GM19397 (cell line): ENCODE data around the gene TNFRSF1B.

Experiments
- ATAC-seq: cut with Tn5 transposase; IDR thresholded peaks from one replicate; pipeline ENCODE4 v1.9.1; 2021; ENCODE audit warnings: mild to moderate bottlenecking, moderate library complexity; ENCODE audit not compliant: unreplicated experiment

TNFRSF1B gene

DNA sequence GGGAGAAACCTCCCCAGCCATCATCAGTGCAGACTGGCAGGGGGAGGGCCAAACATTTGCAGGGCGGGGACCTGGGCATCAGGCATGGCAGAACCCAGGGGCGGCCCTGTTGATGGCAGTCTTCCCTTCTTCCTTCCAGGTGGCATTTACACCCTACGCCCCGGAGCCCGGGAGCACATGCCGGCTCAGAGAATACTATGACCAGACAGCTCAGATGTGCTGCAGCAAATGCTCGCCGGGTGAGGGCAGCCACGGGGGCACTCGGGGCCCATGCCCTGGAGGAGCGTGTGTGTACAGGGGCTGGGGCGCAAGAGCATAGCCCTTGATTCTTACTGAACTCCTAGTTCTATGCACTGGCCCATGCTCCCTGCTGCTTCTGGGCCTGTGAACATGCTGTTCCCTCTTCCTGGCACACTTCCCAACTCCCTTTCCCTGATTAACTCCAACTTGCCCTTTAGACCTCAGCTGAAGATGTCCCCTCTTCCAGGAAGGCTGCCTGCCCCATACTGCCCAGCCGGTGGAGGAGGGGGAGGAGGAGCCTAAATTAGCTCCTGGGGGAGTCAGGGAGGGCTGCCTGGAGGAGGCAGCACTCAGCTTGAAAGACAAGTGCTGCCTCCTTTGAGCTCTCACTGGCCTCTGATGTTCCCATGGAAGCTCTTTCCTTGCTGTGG is 22.0 kb downstream of the TNFRSF1B start:
- no peak for ATAC-seq

DNA sequence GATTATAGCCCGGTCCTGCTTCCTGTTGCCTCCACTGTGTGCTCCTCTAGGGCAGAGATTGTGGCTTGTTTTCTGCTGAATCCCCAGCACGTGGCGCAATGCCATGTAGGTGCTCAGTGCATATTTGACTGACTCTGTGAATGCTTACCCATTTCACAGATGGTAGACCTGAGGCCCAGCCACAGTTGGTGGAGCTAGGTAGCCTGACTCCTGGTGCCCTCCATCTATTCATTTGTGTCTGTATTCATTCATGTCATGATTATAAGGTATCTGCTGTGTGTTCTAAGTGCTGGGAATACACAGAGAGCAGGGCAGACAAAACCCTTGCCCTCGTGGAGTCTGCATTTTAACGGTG is 22.5 kb downstream of the TNFRSF1B start:
- ATAC-seq, result no peak

DNA sequence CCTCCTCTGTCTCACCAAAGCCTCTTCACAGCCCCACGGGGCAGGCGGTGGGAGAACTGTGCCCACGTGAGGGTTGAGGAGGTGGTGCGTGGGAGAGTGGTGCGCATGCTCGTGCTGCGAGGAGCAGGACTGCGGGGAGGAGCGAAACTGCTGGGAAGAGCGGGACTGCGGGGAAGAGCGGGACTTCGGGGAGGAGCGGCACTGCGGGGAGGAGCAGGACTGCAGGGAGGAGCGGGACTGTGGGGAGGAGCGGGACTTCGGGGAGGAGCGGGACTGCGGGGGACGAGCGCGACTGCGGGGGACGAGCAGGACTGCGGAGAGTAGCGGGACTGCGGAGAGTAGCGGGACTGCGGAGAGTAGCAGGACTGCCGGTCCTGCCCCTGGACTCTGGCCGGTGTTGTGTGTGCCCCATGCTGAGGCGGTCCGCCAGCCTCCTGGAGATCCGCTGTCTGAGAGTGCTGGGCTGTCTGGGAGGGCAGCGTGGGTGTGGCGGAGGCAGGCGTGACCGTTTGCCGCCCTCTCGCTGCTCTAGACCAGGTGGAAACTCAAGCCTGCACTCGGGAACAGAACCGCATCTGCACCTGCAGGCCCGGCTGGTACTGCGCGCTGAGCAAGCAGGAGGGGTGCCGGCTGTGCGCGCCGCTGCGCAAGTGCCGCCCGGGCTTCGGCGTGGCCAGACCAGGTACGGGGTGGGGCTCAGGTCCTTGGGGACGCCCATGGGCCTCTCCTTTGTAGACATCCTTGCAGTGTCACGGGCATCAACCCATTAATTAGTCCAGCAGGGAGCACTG is 24.6 kb downstream of the TNFRSF1B start:
- ATAC-seq, result no peak

DNA sequence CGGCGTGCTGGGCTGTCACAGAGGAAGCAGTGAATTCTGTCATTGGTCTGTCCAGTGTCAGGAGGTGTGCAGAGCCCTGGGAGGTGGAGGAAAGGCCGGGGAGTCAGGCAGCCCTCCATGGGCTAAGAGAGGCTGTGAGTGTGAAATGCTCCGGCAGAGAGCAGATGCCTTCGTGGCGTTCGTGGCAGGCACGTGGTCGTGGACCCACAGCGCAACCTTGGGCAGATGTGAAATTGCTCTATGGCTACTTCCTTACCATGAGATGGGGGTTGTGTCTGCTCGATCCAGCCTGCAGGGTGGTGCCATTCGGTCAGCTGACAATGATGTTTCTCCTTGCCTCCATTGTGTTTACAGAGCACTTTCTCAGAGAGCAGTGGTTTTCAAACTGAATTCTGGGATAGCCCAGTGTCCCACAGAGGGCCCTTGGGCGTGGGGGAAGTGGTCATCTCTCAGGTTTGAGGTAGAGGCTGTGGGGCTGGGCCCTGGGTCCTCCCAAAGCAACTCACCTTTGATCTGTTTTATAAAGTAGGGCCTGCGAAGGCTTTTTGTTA is 27.9 kb downstream of the TNFRSF1B start:
- ATAC-seq, result no peak

DNA sequence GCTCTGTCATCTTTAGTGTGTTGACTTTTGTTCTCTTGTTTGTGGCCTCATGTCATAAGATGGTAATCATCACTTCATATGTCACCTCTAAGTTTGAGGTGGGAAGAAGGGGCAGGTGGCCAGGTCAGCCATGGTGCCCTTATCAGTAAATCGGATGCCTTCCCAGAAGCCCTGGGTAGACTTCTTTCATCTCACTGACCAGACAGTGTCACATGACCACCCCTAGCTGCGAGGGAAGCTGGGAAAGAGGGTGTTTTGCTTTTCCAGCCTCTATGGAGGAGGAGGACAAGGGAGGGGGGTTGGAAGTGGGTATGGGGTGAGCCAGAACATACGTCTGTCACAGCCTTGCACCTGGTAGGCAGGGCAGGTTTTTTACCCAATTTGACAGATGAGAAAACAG is 28.6 kb downstream of the TNFRSF1B start:
- ATAC-seq, result no peak

DNA sequence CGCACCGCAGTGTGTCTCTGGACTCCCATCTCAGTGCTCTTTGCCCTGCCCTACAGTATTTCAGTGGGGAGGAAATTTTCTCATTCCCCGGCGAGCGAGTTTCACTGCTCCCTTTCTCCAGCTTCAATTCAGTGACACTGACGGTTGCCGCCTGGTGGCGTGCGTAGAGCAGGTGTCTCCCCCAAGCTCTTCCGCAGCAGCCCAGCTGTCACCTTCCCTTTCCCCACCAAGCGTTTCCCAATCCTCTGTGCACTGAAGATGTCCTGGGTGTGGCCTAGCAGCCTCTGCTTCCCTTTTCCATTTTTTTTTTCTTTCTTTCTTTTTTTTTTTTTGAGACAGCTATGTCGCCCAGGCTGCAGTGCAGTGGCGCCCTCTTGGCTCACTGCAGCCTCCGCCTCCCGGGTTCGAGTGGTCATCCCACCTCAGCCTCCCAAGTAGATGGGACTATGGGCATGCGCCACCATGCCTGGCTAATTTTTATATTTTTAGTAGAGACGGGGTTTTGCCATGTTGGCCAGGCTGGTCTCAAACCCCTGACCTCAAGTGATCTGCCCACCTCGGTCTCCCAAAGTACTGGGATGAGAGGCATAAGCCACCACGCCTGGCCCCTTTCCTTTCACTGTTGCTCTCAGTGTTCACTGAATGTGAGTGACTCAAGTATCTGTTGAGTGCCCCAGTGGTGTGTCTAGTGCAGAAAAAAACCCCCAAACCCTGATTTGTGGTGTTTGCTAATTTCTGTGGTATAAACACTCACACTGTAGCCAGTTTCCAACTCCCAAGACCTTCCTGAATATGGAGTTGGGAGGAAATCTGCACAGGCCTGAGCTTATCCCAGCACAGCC is 30.1 kb downstream of the TNFRSF1B start:
- no peak for ATAC-seq

DNA sequence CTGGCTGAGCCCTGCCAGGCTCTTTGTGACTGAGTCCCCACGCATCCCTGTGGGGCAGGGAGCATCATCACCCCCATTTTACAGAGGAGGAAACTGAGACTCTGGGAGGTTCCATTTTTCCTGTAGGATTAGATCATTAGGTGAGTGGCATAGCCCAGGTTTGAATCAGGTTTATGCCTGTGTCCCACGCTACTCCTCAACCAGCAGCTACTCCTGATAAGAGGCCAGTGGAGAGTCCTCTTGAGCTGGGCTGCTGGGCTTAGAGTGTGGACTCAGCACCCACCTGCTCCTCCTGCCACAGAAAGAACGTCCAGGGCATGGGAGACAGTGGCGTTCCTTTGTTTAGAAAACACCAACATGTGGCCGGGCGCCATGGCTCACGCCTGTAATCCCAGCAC is 30.7 kb downstream of the TNFRSF1B start:
- no peak for ATAC-seq

DNA sequence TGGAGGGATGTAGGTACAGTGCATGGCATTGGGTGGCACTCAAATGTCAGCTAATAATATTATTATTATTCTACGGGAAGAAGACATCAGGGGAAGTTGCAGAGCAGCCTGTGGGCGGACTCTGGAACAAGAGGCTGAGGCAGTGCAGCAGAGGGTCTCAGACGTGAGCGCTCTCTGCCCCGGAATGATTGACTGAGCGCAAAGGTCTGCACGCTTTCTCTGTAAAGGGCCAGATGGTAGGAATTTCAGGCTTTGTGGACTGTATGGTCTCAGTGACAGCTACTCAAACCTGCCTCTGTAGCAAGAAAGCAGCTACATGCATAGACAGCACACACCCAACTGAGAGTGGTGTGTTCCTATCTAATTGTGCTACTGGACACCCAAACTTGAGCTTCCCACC is 33.4 kb downstream of the TNFRSF1B start:
- no peak for ATAC-seq

DNA sequence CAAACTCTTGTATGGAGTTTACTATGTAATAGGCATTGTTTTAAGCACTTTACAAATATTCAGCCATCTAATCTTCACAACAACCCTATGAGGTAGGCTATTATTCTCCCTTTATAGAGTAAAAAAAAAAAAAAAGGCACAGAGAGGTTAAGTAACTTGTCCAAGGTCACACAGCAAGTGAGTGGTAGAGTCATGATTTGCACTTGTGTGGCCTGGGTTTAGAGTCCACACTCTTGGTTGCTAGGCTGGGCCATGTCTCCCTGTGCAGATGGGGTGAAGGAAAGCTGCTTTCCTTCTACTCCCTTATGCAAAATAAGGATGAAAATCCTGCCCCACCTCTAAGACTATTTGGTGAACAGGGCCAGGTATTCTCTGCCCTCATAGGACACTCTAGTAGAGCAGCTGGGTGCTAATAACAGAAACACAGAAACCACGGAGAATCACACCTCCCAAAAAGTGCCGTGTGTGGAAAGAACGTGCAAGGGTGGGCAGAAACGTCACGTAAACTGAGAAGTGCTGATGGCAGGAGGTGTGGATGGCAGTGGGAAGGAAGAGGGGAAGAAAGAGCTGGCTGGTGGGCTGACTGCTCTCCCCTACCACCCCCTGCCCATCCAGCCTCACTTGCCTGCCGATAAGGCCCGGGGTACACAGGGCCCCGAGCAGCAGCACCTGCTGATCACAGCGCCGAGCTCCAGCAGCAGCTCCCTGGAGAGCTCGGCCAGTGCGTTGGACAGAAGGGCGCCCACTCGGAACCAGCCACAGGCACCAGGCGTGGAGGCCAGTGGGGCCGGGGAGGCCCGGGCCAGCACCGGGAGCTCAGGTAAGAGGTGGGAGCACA is 34.8 kb downstream of the TNFRSF1B start:
- ATAC-seq, result no peak

DNA sequence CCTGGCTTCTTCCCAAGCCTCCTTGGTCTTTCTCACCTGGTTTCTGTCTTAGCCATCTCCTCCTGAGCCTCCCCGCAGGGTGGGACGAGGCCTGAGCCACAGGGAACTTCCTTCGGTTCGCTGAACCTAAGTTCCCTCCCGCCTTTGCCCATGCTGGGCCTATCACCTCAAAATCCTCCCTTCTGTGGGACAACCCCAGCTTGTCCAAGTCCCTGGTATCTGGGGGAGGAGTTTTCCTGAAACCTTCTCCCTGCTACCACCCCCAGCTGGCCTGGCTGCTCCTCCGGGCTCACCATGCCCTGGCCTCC is 35.4 kb downstream of the TNFRSF1B start:
- ATAC-seq, result no peak

DNA sequence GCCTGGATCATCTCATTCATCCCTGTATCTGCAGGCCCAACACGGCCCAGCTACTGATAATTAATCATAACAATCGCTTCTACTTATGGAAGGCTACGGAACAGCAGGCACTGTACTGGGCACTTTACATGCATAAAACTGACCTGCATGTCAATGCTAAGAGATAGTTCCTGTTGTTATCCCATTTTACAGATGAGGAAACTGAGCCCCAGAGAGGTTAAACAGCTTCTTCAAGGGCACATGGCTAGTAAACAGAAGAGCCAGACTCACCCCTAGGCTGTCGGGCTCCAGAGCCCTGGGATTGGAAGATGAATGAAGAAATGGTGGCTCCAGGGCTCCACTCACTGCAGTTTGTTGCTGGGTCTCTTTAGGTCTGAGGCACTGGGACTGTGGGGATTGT is 35.8 kb downstream of the TNFRSF1B start:
- ATAC-seq, result no peak

DNA sequence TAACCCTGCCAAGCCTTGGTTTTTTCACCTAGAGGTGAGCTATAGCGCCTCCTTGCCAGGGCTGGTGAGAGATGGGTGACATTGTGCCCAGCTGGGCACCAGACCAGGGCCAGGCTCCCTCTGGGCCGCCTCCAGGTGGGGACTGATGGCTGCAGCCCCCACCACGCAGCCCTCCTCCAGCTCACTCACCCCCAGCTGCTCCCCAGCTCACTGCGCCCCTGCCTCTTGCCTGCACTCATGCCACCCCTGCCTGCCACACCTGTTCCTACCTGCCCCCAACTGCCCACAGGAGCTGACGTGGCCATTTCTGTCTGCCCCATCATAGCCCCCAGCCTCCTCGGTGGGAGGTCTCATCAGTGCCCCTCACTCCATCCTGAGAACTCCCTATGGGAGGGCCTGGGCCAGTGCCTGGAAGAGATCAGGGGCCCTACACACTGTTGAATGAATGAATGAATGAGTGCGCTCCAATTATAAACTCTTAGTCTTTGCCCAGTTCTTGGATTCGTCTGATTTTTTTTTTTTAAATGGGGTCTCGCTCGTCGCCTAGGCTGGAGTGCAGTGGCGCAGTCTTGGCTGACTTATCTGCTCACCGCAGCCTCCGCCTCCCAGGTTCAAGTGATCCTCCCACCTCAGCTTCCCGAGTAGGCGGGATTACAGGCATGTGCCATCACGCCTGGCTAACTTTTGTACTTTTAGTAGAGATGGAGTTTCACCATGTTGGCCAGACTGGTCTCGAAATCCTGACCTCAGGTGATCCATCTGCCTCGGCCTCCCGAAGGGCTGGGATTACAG is 36.6 kb downstream of the TNFRSF1B start:
- no peak for ATAC-seq

DNA sequence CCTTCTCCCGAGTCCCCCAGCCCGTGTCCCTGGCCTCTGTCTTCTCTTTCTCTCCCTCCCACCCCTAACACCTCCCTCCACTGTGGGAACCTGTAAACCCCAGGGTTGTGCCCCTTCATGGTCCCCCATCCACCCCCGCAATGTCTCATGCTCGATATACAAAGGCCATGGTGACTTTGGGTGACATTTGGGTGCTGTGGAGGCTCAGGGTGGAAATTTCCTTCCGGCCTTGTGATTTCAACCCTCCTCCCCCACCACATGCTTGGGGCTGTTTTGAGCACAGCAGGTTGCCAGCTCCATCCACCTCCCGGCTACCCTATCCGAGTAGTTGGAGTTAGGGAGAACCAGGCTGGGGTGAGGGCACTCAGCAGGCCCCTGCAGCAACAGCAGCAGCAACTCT is 37.3 kb downstream of the TNFRSF1B start:
- ATAC-seq, result no peak

DNA sequence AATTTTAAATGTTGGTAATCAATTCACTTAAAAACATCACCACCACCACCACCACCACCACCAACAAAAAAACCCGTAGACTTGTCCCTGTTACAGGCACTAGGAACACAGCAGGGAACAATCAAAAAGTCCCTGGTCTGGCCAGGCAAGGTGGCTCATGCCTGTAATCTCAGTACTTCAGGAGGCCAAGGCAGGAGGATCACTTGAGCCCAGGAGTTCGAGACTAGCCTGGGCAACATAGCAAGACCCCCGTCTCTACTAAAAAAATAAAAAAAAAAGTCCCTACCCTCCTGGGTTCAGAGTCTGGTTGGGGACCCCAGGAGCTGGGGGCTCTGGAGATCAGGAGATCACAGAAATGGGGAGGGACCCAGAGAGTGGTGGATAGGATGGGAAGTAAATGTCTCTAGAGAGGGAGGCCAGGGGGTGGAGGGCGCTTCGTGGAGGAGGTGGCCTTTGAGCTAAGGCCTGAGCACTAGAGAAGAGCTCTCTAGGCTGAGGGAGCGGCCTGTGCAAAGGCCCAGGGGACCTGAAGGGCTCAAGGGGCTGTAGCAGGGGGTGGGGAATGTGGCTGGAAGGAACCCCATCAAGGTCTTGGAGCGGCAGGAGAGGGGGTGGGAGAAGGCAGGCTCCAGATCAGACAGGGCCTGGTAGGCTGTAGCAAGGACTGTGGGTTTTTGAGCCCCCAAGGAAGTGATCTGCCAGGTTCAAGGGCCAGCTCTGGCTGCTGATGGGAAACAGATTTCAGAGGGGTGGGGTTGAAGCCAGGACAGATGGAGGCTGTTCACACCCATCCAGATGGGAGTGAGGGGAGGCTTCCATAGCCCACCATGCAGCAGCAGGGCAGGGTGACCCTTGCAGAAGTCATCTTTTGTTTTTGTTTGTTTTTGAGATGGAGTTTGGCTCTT is 38.2 kb downstream of the TNFRSF1B start:
- ATAC-seq, result no peak

DNA sequence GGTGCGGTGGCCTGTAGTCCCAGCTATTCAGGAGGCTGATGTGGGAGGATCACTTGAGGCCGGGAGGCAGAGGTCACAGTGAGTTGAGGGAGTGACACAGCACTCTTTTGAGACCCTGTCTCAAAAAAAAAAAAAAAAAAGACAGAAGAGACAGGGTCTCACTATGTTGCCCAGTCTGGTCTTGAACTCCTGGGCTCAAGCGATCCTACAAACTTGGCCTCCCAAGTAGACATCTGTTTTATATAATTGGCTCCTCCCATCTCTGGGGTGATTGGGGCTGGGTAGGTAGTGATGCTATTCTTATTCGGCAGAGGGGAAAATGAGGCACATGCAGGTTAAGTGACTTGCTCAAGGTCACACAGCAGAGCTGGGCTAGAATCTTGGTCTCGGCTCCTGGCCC is 39.4 kb downstream of the TNFRSF1B start:
- ATAC-seq, result no peak

DNA sequence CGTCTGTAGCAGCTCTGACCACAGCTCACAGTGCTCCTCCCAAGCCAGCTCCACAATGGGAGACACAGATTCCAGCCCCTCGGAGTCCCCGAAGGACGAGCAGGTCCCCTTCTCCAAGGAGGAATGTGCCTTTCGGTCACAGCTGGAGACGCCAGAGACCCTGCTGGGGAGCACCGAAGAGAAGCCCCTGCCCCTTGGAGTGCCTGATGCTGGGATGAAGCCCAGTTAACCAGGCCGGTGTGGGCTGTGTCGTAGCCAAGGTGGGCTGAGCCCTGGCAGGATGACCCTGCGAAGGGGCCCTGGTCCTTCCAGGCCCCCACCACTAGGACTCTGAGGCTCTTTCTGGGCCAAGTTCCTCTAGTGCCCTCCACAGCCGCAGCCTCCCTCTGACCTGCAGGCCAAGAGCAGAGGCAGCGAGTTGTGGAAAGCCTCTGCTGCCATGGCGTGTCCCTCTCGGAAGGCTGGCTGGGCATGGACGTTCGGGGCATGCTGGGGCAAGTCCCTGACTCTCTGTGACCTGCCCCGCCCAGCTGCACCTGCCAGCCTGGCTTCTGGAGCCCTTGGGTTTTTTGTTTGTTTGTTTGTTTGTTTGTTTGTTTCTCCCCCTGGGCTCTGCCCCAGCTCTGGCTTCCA is 40.1 kb downstream of the TNFRSF1B start:
- no peak for ATAC-seq

DNA sequence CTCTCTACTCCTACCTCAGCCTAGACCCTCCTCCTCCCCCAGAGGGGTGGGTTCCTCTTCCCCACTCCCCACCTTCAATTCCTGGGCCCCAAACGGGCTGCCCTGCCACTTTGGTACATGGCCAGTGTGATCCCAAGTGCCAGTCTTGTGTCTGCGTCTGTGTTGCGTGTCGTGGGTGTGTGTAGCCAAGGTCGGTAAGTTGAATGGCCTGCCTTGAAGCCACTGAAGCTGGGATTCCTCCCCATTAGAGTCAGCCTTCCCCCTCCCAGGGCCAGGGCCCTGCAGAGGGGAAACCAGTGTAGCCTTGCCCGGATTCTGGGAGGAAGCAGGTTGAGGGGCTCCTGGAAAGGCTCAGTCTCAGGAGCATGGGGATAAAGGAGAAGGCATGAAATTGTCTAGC is 41.5 kb downstream of the TNFRSF1B start:
- ATAC-seq, result no peak

DNA sequence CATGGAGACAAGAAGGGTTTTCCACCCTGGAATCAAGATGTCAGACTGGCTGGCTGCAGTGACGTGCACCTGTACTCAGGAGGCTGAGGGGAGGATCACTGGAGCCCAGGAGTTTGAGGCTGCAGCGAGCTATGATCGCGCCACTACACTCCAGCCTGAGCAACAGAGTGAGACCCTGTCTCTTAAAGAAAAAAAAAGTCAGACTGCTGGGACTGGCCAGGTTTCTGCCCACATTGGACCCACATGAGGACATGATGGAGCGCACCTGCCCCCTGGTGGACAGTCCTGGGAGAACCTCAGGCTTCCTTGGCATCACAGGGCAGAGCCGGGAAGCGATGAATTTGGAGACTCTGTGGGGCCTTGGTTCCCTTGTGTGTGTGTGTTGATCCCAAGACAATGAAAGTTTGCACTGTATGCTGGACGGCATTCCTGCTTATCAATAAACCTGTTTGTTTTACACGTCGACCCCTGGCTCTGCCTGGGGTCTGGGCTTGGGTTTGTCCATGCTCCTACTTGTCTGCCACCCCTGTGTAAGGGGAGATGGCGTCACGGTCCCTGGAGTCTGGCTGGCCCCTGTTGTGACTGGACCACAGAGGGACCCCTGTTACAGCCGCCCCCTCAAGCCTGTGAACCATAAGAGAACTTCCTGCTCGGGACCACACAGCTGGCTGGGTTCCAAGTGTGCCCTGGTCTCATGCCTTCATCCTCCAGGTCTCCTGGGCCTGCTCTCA is 42.1 kb downstream of the TNFRSF1B start:
- no peak for ATAC-seq
